Ectodermal cell (in vitro differentiated cells): ENCODE data around the gene KAT5.
"Not testable (repeated sequence)": the region's sequence is repeated elsewhere in the genome, so short reads cannot be mapped to it uniquely, and the experiment has no call there.

Experiments
- H3K27ac ChIP-seq: 2 replicates; pipeline ENCODE4 v1.7.0; 2013; ENCODE audit warnings: mild to moderate bottlenecking, low read depth, low read length; ENCODE audit not compliant: insufficient read depth, poor library complexity, severe bottlenecking
- H3K27me3 ChIP-seq: 2 replicates; pipeline ENCODE4 v1.7.0; 2013; ENCODE audit warnings: mild to moderate bottlenecking, low read length; ENCODE audit not compliant: insufficient read depth, control insufficient read depth, poor library complexity, severe bottlenecking
- H3K36me3 ChIP-seq: one replicate; pipeline ENCODE4 v1.7.0; 2013; ENCODE audit warnings: low read length; ENCODE audit not compliant: control insufficient read depth, insufficient read depth
- H3K4me1 ChIP-seq: one replicate; pipeline ENCODE4 v1.7.0; 2013; ENCODE audit warnings: low read length; ENCODE audit not compliant: control insufficient read depth, insufficient read depth
- H3K4me3 ChIP-seq: 2 replicates; pipeline ENCODE4 v1.7.0; 2013; ENCODE audit warnings: low read depth, low read length, control low read depth; ENCODE audit not compliant: insufficient read depth
- H3K9me3 ChIP-seq: 2 replicates; pipeline ENCODE4 v1.7.0; 2013; ENCODE audit warnings: mild to moderate bottlenecking, low read length, moderate library complexity; ENCODE audit not compliant: control insufficient read depth
- WGBS, 2 experiments: methylation state at CpG; one replicate each; pipeline ENCODE4 v1.1.7; 2013; ENCODE audit warnings: missing lambda C conversion rate in 2 of 2; 5-methylcytosine and 5-hydroxymethylcytosine counted together

Gene KAT5

DNA sequence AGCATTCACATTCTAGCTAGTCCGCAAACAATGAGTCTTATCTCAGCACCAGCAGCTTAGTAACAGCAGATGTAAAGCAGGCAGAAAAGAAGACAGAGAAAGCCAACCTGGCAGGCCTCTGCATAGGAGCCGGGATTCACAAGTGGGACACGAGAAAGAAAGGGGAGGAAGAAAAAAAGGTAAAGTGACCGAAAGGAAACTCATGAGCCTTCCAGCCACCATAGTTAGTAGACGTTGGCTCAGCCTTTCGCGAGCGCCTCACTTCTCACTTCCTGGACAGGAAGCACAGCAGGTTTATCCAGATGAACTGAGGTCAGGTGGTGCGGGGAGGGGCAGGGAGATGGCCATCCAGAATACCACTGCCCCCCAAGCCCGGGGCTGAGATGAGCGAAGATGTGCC lies 19.7 kb upstream of the KAT5 start:
- no peak overlapping the region for H3K27ac ChIP-seq

DNA sequence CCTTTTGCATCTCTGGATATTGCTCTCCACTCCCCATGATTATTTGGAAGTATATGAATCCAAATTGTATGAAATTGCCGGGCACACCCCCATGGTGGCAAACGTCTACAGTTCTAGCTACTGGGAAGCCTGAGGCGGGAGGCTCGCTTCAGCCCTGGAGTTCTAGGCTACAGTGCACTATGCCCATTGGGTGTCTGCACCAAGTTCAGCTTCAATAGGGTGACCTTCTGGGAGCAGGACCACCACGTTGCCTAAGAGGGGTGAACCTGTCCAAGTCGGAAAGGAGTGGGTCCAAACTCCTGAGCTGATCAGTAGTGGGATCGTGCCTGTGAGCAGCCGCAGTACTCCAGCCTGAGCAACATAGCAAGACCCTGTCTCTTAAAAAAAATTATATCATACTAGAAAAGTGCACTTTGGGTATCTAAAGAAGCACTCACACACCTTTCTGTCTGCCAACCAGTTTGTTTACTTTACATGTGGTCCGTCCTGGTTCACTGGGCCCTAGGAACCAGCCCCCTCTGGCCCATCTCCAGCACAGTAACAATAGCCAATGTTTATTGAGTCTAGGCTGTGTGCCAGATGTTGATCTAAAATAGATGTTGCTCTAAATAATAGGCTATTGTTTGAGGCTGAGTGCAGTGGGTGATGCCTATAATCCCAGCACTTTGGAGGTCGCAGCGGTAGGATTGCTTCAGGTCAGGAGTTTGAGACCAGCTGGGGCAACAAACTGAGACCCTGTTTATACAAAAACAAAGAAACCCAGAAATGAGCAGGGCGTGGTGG lies 16.4 kb upstream of the KAT5 start:
- no peak overlapping the region for H3K27ac ChIP-seq
- no peak overlapping the region for H3K4me3 ChIP-seq
- no peaks in the 10 kb centered on the region for H3K9me3 ChIP-seq
- 90 to 91% methylated on average over 12 of the region's 12 CpGs for WGBS, 2 experiments
- no peaks in the 10 kb centered on the region for H3K36me3 ChIP-seq
- peaks cover 5% of the 10 kb centered on the region for H3K27me3 ChIP-seq
- no peaks in the 10 kb centered on the region for H3K4me1 ChIP-seq

More for the DNA sequence above, 19.7 kb upstream of the KAT5 start:
- no peaks in the 10 kb centered on the region for H3K36me3 ChIP-seq
- H3K9me3 ChIP-seq: no peaks in the 10 kb centered on the region
- 87 to 92% methylated on average over 11 of the region's 11 CpGs for WGBS, 2 experiments
- H3K4me1 ChIP-seq: no peaks in the 10 kb centered on the region
- no peak overlapping the region for H3K4me3 ChIP-seq
- H3K27me3 ChIP-seq: no peaks in the 10 kb centered on the region

DNA sequence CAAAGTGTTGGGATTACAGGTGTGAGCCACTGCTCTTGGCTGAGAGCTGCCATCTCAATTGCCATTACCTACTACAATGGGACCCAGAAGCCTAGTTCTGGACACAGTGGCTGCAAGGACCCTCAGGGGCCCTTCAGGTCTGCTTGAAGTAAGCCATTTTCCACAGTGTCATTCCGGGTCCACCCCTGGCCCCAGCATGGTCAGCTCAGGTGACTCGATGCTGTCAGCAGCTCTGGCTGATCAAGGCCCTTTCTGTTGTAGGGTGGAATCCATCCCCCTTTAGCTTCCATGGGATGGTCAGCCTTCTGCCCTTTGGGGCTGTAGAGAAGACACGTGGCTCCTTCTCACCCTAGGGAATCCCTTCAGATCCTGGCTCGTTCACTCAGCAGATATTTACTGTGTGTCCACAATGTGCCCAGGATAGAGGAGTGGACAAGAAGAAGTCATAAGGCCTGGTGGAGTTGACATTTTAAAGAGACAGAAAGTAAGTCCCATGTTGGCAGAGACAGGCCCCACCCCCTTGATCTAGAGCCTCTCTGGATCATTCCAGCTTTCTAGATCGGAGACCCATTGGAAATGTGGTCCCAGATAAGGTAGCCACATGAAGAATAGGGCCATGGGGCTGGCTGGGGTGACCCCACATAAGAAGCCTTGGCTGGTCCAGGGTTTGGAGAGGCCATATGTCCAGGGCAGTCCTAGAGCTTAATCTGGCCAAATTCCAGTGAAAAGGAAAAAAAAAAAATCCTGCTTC lies 15.1 kb upstream of the KAT5 start:
- no peaks in the 10 kb centered on the region for H3K4me1 ChIP-seq
- H3K27me3 ChIP-seq: peaks cover 5% of the 10 kb centered on the region
- H3K27ac ChIP-seq: no peak overlapping the region
- H3K36me3 ChIP-seq: no peaks in the 10 kb centered on the region
- H3K4me3 ChIP-seq: no peak overlapping the region
- H3K9me3 ChIP-seq: no peaks in the 10 kb centered on the region
- WGBS, 2 experiments: 89 to 91% methylated on average over 5 of the region's 5 CpGs

DNA sequence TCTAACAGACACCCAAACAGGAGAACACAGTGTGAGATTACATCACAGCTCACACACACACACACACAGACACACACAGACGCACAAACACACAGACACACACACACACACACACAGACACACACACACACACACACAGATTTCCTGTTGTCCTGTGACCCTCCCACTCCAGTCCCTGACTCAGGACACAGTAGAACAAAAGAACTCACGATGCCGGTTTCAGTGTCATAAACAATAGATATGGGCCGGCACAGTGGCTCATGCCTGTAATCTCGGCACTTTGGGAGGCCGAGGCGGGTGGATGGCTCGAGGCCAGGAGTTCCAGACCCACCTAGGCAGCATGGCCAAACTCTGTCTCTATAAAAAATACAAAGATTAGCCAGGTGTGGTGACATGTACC lies 13.8 kb upstream of the KAT5 start:
- H3K9me3 ChIP-seq: no peaks in the 10 kb centered on the region
- H3K36me3 ChIP-seq: no peaks in the 10 kb centered on the region
- H3K4me1 ChIP-seq: no peaks in the 10 kb centered on the region
- H3K27me3 ChIP-seq: peaks cover 10% of the 10 kb centered on the region
- H3K27ac ChIP-seq: no peak overlapping the region
- 82 to 91% methylated on average over 8 of the region's 8 CpGs for WGBS, 2 experiments
- H3K4me3 ChIP-seq: no peak overlapping the region

DNA sequence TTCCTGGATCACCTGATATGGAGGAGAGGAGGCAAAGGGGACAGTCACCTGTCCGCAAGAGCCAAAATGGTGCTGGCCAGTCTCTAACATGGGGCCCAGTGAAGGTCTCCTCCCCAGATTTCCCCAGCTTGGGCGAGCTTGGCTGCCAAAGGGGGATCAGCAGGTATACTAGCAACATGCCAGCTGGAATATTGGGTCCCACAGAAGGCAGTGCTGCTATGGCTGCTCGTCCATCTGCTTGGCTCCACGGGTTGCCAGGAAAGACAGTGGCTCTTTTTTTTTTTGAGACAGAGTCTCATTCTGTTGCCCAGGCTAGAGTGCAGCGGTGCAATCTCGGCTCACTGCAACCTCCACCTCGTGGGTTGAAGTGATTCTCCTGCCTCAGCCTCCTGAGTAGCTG lies 12.7 kb upstream of the KAT5 start:
- Histone ChIP-seq H3K27ac (no peak overlapping the region), H3K4me3 (no peak overlapping the region), H3K4me1 (no peaks in the 10 kb centered on the region), H3K36me3 (no peaks in the 10 kb centered on the region), H3K9me3 (no peaks in the 10 kb centered on the region), H3K27me3 (peaks cover 10% of the 10 kb centered on the region)
- 80 to 82% methylated on average over 7 of the region's 7 CpGs for WGBS, 2 experiments

DNA sequence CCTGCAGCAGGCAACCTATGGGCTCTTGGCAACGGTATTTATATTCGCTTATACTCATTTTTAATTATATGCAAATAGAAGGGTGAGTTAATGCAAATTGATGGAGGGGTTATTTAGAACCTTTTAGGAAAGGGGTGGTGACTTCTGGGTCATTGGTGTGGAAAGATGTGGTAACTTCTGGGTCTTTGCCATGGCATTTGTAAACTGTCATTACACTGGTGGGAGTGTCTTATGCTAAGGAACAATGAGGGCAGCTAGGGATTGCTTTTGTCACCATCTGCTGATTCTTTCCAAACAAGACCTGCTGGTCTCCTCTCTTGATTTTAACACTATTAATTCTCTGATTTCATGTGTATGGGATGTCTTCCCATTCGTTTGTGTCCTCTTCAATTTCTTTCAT lies 11.7 kb upstream of the KAT5 start:
- WGBS, 2 experiments: 81% methylated on average over 3 of the region's 3 CpGs; no CpG with 5 or more reads in 1 of the 2 experiments
- Histone ChIP-seq H3K4me3 (no peak overlapping the region), H3K4me1 (no peaks in the 10 kb centered on the region), H3K27ac (no peak overlapping the region), H3K9me3 (no peaks in the 10 kb centered on the region), H3K27me3 (peaks cover 14% of the 10 kb centered on the region), H3K36me3 (no peaks in the 10 kb centered on the region)

DNA sequence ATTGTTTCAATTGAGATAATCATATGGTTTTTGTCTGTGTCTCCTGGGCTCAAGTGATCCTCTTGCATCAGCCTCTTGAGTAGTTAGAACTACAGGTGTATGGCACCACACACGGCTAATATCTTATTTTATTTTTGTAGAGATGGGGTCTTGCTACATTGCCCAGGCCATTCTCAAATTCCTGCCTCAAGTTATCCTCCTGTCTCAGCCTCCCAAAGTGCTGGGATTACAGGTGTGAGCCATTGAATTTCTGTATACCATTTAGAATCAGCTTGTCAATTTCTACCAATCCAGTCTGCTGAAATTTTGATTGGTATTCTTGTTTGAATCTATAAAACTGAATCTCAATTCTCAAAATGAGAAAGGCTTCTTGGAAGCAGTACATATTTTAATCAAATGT lies 10.4 kb upstream of the KAT5 start:
- H3K4me1 ChIP-seq: no peaks in the 10 kb centered on the region
- no peaks in the 10 kb centered on the region for H3K9me3 ChIP-seq
- no peaks in the 10 kb centered on the region for H3K36me3 ChIP-seq
- no peak overlapping the region for H3K4me3 ChIP-seq
- H3K27ac ChIP-seq: no peak overlapping the region
- peaks cover 18% of the 10 kb centered on the region for H3K27me3 ChIP-seq
- WGBS, 2 experiments: 87% methylated on average over 1 of the region's 1 CpG; no CpG with 5 or more reads in 1 of the 2 experiments

DNA sequence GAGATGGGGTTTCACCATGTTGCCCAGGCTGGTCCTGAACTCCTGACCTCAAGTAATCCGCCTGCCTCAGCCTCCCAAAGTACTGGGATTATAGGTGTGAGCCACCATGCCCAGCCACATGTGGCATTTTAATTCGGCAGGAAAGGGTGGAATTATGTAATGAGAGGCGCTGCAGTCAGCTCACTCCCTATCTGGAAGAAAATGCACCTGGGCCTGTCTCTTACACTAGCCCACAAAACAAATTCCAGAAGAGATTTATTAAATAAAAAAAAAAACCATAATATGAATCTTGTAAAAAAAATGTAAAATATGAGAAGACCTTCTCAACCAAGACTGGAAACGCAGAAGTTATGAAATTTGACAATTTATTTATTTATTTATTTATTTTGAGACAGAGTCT lies 8.2 kb upstream of the KAT5 start:
- H3K27me3 ChIP-seq: peaks cover 25% of the 10 kb centered on the region
- no peak overlapping the region for H3K27ac ChIP-seq
- WGBS, 2 experiments: 76 to 85% methylated on average over 3 of the region's 4 CpGs

DNA sequence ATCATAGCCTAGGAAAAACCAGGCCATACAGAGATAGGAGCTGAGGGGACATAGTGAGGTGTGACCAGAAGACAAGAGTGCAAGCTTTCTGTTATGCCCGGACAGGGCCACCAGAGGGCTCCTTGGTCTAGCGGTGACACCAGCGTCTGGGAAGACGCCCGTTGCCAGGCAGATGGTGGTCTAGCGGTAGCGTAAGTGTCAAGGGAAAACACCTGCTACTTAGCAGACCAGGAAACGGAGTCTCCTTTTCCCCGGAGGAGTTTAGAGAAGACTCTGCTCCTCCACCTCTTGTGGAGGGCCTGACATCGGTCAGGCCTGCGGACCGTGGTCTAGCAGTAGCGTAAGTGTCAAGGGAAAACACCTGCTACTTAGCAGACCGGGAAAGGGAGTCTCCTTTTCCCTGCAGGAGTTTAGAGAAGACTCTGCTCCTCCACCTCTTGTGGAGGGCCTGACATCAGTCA lies 5.7 kb upstream of the KAT5 start:
- H3K4me3 ChIP-seq, H3K9me3 ChIP-seq, H3K36me3 ChIP-seq, H3K27ac ChIP-seq, H3K4me1 ChIP-seq: not testable (repeated sequence)
- WGBS, 2 experiments: 19% methylated on average over 14 of the region's 14 CpGs
- peaks cover 21% of the 10 kb centered on the region for H3K27me3 ChIP-seq

More for the DNA sequence above, 8.2 kb upstream of the KAT5 start:
- Histone ChIP-seq H3K9me3 (no peaks in the 10 kb centered on the region), H3K4me3 (no peak overlapping the region), H3K36me3 (no peaks in the 10 kb centered on the region), H3K4me1 (no peaks in the 10 kb centered on the region)

DNA sequence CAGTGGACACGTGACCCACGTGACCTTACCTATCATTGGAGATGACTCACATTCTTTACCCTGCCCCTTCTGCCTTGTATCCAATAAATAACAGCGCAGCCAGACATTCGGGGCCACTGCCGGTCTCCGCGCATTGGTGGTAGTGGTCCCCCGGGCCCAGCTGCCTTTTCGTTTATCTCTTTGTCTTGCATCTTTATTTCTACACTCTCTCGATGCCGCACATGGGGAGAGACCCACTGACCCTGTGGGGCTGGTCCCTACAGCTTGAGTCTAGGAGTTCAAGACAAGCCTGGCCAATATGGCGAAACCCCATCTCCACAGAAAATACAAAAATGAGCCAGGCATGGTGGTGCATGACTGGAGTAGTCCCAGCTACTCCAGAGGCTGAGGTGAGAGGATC lies 5.0 kb upstream of the KAT5 start:
- 91 to 95% methylated on average over 10 of the region's 12 CpGs for WGBS, 2 experiments
- H3K27ac ChIP-seq, H3K9me3 ChIP-seq: not testable (repeated sequence)

More for the DNA sequence above, 5.0 kb upstream of the KAT5 start:
- H3K4me1 ChIP-seq, H3K4me3 ChIP-seq, H3K36me3 ChIP-seq: not testable (repeated sequence)
- H3K27me3 ChIP-seq: peaks cover 21% of the 10 kb centered on the region
